GM23248 (cell line): ENCODE measurements around the gene TPCN2. TPM values are rescaled to one million over a fixed set of nuclear protein-coding genes. Genes with fewer than 3 reads are reported as not detected.

ENCODE experiments used
- DNase-seq: peaks from one replicate; pipeline ENCODE4 v3.0.0-alpha.2; 2015
- H2AFZ ChIP-seq: fragments of 200-600 bp; sonication (generic); 2 replicates; pipeline ENCODE4 v1.6.1; 2016; ENCODE audit warnings: antibody characterized with exemption
- H3F3A ChIP-seq: fragments of 200-600 bp; sonication (generic); 2 replicates; pipeline ENCODE4 v1.6.1; 2016; ENCODE audit warnings: mild to moderate bottlenecking, antibody characterized with exemption, mixed run types; ENCODE audit not compliant: insufficient read depth
- H3K27ac ChIP-seq: fragments of 200-600 bp; sonication (generic); 2 replicates; pipeline ENCODE4 v1.5.1; 2016; ENCODE audit warnings: mild to moderate bottlenecking
- H3K27me3 ChIP-seq: fragments of 200-600 bp; sonication (generic); replicated peaks from 2 replicates; pipeline ENCODE4 v1.6.1; 2016; ENCODE audit warnings: mild to moderate bottlenecking; ENCODE audit not compliant: insufficient read depth
- H3K36me3 ChIP-seq: fragments of 200-600 bp; sonication (generic); 2 replicates; pipeline ENCODE4 v1.6.1; 2016; ENCODE audit warnings: low read depth, mild to moderate bottlenecking
- H3K4me1 ChIP-seq: fragments of 200-600 bp; sonication (generic); 2 replicates; pipeline ENCODE4 v1.6.1; 2016; ENCODE audit warnings: mild to moderate bottlenecking; ENCODE audit not compliant: insufficient read depth
- H3K4me2 ChIP-seq: fragments of 200-600 bp; sonication (generic); one replicate; pipeline ENCODE4 v1.6.1; 2016; ENCODE audit warnings: mild to moderate bottlenecking; ENCODE audit not compliant: unreplicated experiment
- H3K4me3 ChIP-seq: fragments of 200-600 bp; sonication (generic); 2 replicates; pipeline ENCODE4 v1.5.1; 2016; ENCODE audit warnings: mild to moderate bottlenecking
- H3K79me2 ChIP-seq: fragments of 200-600 bp; sonication (generic); 2 replicates; pipeline ENCODE4 v1.6.1; 2016; ENCODE audit warnings: mild to moderate bottlenecking; ENCODE audit not compliant: insufficient read depth
- H3K9ac ChIP-seq: fragments of 200-600 bp; sonication (generic); 2 replicates; pipeline ENCODE4 v1.6.1; 2016; ENCODE audit warnings: mild to moderate bottlenecking
- H3K9me2 ChIP-seq: fragments of 200-600 bp; sonication (generic); 2 replicates; pipeline ENCODE4 v1.6.1; 2016; ENCODE audit warnings: mixed run types, mild to moderate bottlenecking, moderate library complexity; ENCODE audit not compliant: insufficient read depth
- H3K9me3 ChIP-seq: fragments of 200-600 bp; sonication (generic); one replicate; pipeline ENCODE4 v1.6.1; 2017; ENCODE audit warnings: low read depth
- H4K20me1 ChIP-seq: fragments of 200-600 bp; sonication (generic); 2 replicates; pipeline ENCODE4 v1.6.0; 2016; ENCODE audit not compliant: insufficient read depth
- EZH2 ChIP-seq: fragments of 200-600 bp; sonication (generic); IDR thresholded peaks from 2 replicates; pipeline ENCODE4 v1.6.1; 2018; ENCODE audit warnings: antibody characterized with exemption, mild to moderate bottlenecking; ENCODE audit not compliant: insufficient read depth, poor library complexity, severe bottlenecking
- EZH2phosphoT487 ChIP-seq: fragments of 200-600 bp; sonication (generic); IDR thresholded peaks from 2 replicates; pipeline ENCODE4 v1.6.1; 2018; ENCODE audit warnings: antibody characterized with exemption, moderate library complexity, mild to moderate bottlenecking, low read depth; ENCODE audit not compliant: insufficient read depth
- WGBS, 2 experiments: methylation state at CpG; one replicate each; pipeline ENCODE4 v1.1.6; 2015 to 2017; ENCODE audit warnings: low lambda C conversion rate in 2 of 2, low coverage in 1 of 2; ENCODE audit errors: missing lambda C conversion rate in 2 of 2; 5-methylcytosine and 5-hydroxymethylcytosine counted together
- in situ Hi-C: fragments of 300-500 bp; cut with MboI; formaldehyde crosslinking; loops from 2 replicates; pipeline ENCODE4 v1.15.0; 2020
- polyA plus RNA-seq: library from polyadenylated mRNA; unstranded; fragments of >200 nt; fragmentation: Nextera tagmentation; extraction: Ambion mirVana; gene quantifications from 2 replicates; pipeline ENCODE4 v1.2.1, GENCODE V29; 2016
- total RNA-seq: library from RNA; depleted of rRNA; stranded (reverse); fragments of >200 nt; shearing (Covaris generic); gene quantifications from 2 replicates; pipeline ENCODE4 v1.2.3, GENCODE V29; 2014

Gene TPCN2
- total and polyA plus RNA-seq, 2 experiments from 2014 or later: 7.1 to 8.5 TPM

DNA sequence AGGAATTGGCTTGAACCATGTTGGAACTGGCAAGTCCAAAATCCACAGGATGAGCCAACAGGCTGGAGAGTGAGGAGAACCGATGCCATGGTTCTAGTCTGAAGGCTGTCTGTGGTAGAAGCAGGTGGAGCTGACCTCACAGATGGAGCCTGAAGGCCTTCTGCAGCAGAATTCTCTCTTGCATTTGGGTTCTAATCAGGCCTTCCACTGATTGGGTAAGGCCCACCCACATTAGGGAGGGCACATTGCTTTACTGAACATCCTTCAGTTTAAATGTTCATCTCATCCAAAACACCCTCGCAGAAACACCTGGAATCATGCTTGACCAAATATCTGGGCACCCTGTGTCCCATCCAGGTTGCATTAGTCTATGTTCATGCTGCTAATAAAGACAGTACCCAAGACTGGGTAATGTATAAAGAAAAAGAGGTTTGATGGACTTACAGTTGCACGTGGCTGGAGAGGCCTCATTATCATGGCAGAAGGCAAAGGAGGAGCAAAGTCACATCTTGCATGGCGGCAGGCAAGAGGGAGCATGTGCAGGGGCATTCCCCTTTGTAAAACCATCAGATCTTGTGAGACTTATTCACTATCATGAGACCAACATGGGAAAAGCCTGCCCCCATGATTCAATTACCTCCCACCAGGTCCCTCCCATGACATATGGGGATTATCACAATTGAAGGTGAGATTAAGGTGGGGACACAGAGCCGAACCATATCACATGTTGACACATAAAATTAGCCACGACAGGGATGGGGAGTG, 122.9 kb downstream of the TPCN2 start:
- WGBS, 2 experiments: 57 to 59% methylated on average over 6 of the region's 6 CpGs
- H3K4me3 ChIP-seq: no peak overlapping the region
- DNase-seq: no peak
- H3K4me1 ChIP-seq: peaks cover 5% of the 10 kb centered on the region; the same call in 1 of the 2 replicates
- no peaks in the 10 kb centered on the region for H3F3A ChIP-seq
- in situ Hi-C loops: no loop called here
- no peaks in the 10 kb centered on the region for H4K20me1 ChIP-seq
- H3K9me3 ChIP-seq: no peaks in the 10 kb centered on the region
- no peak overlapping the region for H3K4me2 ChIP-seq
- H3K9me2 ChIP-seq: no peaks in the 10 kb centered on the region
- no peak overlapping the region for H3K9ac ChIP-seq
- no peak for TF ChIP-seq EZH2
- no peaks in the 10 kb centered on the region for H3K79me2 ChIP-seq
- no peak overlapping the region for H2AFZ ChIP-seq
- no peaks in the 10 kb centered on the region; the same call in 1 of the 2 replicates for H3K27me3 ChIP-seq
- no peak overlapping the region for H3K27ac ChIP-seq
- no peaks in the 10 kb centered on the region for H3K36me3 ChIP-seq

DNA sequence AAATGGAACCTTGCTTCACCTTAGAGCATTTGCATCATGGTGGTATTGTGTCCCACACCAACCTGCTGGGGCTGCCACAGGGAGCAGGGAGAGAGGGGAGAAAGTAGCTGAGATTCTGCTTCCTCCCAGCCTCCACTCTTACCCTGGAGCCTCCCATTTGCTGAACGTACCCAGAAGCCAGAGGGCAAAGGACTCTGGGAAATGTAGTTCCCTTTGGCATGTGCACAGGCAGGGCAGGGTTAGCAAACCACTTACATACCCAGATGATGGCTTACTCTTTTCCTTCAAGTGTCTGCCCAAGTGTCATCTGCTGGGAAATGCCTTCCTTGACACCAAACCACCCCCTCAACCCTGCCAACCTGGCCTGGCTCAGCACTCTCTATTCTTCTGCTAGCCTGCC, 123.9 kb downstream of the TPCN2 start:
- Histone ChIP-seq H3K4me2 (no peak overlapping the region), H3K4me3 (no peak overlapping the region), H3K27me3 (no peaks in the 10 kb centered on the region; the same call in 1 of the 2 replicates), H3F3A (no peaks in the 10 kb centered on the region), H3K27ac (no peak overlapping the region), H3K4me1 (no peaks in the 10 kb centered on the region), H2AFZ (no peak overlapping the region), H3K36me3 (no peaks in the 10 kb centered on the region), H4K20me1 (no peaks in the 10 kb centered on the region), H3K9ac (no peak overlapping the region), H3K9me3 (no peaks in the 10 kb centered on the region), H3K9me2 (no peaks in the 10 kb centered on the region), H3K79me2 (no peaks in the 10 kb centered on the region)
- in situ Hi-C loops: no loop called here
- peak; percentile 16 for DNase-seq
- WGBS, 2 experiments: 0 to 11% methylated on average over 1 of the region's 1 CpG
- TF ChIP-seq EZH2: no peak
- TF ChIP-seq EZH2phosphoT487: no peak

DNA sequence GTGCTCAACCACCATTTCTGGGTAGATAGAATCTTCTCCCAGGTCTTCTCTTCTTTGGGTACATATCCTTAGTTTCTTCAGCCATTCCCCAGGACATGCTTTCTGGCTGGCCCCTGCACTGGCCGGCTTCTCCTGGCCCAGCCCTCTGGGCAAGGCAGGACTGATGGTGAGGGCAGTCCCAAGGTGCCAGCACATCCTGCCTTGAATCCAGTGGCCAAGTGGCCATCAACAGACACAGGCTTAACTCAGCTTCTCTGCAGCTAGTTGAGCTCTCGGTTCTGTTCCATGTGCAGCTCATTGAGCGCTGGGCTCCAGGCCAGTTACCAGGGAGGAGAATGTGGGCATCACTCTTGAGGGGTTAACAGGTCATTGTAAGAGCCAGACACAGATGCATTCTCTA, 124.6 kb downstream of the TPCN2 start:
- no peaks in the 10 kb centered on the region for H3K79me2 ChIP-seq
- H3K36me3 ChIP-seq: no peaks in the 10 kb centered on the region
- no peak overlapping the region for H3K4me3 ChIP-seq
- H3K27me3 ChIP-seq: peaks cover under 1% of the 10 kb centered on the region; the same call in 1 of the 2 replicates
- in situ Hi-C loops: no loop called here
- no peak overlapping the region for H2AFZ ChIP-seq
- TF ChIP-seq EZH2phosphoT487: no peak
- TF ChIP-seq EZH2: no peak
- no peak for DNase-seq
- H3K27ac ChIP-seq: no peak overlapping the region
- no peak overlapping the region for H3K4me2 ChIP-seq
- H3K9me3 ChIP-seq: no peaks in the 10 kb centered on the region
- 81 to 83% methylated on average over 3 of the region's 3 CpGs for WGBS, 2 experiments
- no peaks in the 10 kb centered on the region for H3K9me2 ChIP-seq
- no peak overlapping the region for H3K9ac ChIP-seq
- H3F3A ChIP-seq: no peaks in the 10 kb centered on the region
- H4K20me1 ChIP-seq: no peaks in the 10 kb centered on the region
- no peaks in the 10 kb centered on the region for H3K4me1 ChIP-seq

DNA sequence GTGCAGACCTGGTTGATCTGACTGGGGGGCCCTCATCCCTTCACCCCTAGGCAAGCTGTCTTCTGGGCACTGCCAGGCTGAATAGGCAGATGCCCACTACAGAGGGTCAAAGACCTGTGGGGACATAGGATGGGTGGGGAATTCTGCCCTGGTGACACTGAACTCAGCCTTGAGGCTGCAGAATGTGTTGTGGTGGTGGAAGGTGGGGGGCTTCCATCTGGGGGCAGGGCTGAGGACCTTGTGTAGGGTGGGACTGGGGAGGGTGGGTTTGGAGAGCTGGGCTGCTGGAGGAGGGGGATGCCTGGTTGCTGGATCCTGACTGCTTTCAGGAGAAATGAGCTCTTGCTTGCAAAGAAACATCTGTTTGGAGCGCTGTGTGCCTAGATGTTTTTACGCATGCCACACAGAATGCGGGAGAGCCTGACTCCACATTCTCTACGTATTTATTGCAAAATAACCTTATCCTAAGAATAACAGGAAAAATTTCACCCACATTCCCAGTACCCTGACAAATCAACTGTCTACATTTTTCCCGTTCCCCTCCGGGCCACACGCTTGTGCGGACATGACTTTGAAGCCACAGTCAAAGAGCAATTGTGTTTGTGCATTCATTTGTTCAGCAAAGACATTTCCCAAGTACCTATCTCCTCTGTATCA, 125.3 kb downstream of the TPCN2 start:
- Histone ChIP-seq H3K27ac (no peak overlapping the region), H3K4me3 (no peak overlapping the region), H3K4me2 (no peak overlapping the region), H3K4me1 (no peaks in the 10 kb centered on the region), H3K9ac (no peak overlapping the region), H3K9me3 (no peaks in the 10 kb centered on the region), H3K27me3 (peaks cover 4% of the 10 kb centered on the region; the same call in 1 of the 2 replicates), H3F3A (no peaks in the 10 kb centered on the region), H3K9me2 (no peaks in the 10 kb centered on the region), H3K79me2 (no peaks in the 10 kb centered on the region), H3K36me3 (no peaks in the 10 kb centered on the region), H2AFZ (no peak overlapping the region), H4K20me1 (no peaks in the 10 kb centered on the region)
- 64 to 66% methylated on average over 8 of the region's 8 CpGs for WGBS, 2 experiments
- in situ Hi-C loops: no loop called here
- DNase-seq: no peak
- TF ChIP-seq EZH2phosphoT487 (no peak), EZH2 (no peak)
